Caki2 (cell line): ENCODE measurements around the gene DLEU7. TPM values are rescaled to one million over a fixed set of nuclear protein-coding genes. Genes with fewer than 3 reads are reported as not detected.

ENCODE experiments used
- total RNA-seq: library from RNA; depleted of rRNA; stranded (reverse); fragments of >200 nt; shearing (Covaris generic); gene quantifications from 2 replicates; pipeline ENCODE4 v1.2.3, GENCODE V29; 2014; ENCODE audit warnings: low replicate concordance; rRNA removed

Gene DLEU7
- total RNA-seq, 1 experiment from 2014 or later = not detected

Other genes starting within 250 kb of the DLEU7 start
- gene RNASEH2B, start 66.1 kb upstream of the DLEU7 start, total RNA-seq = 53.0 and 153 TPM in 2 replicates